GM19035 (cell line): ENCODE data around the gene CD300E.
"Not testable (repeated sequence)": the region's sequence is repeated elsewhere in the genome, so short reads cannot be mapped to it uniquely, and the experiment has no call there.

ENCODE experiments used
- ATAC-seq: cut with Tn5 transposase; IDR thresholded peaks from one replicate; pipeline ENCODE4 v1.9.1; 2021; ENCODE audit not compliant: unreplicated experiment

The CD300E gene

DNA sequence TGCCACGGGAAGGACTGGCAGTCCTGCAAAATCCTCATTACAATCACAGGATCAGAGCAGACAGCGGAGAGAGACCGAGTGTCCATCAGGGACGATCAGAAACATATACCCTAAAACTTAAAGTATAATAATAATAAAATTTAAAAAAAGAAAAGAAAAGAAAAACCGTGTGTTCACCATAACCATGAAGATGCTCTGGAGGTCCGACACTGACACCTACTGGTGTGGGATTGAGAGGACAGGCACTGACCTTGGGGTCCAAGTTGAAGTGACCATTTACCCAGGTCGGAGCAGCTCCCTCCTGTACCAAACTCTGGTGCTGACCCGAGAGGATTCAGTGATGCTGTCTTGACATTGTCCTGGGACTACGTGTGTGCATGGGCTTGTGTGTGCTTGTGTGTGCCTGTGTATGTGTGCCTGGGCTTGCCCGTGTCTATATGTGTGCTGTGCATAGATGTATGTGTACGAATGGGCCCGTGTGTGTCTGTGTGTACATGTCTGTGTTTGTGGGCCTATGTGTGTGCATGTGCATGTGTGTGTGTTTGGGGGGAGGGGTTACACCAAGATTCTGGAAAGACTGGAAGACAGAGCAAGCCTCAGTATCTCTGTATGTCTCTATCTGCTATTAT, 21.5 kb downstream of the CD300E start:
- no peak for ATAC-seq

DNA sequence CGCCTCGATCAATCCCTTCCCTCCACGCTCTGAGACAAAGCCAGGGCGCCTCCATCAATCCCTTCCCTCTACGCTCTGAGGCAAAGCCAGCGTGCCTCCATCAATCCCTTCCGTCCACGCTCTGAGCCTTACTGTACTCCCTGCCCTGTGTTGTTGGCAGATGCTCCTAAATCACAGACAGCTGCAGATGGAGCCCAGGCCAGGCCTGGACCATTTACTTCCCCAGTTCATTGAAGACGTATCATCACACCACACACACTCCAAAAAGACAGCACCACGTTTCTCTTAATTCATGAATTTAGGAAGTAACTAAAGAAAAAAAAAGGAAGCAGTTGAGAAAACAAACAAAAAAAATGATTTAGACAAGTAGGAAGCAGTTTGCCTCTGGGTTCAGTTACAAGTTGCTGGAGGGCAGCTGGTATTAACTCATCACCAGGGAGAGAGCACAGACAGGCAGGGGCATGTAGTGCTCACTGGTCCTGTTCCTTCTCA, 24.0 kb downstream of the CD300E start:
- ATAC-seq = no peak

DNA sequence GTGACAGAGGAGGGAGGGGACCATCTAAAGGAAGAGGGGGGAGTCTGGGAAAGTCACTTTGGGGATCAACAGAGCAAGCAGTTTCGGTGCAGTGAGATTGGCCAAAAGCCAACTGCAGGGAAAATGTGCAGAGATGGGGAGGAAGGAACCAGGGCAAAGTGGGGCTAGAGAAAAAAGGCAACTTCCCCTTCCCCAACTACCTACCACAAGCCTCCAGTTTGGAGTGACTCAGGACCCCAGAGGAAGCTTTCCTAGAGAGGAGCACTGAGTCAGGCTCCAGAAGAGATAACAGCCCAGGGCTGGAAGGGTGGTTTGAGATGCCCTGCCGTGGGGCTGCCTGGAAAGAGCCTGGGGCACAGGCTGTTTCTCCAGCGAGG, 24.5 kb downstream of the CD300E start:
- no peak for ATAC-seq

DNA sequence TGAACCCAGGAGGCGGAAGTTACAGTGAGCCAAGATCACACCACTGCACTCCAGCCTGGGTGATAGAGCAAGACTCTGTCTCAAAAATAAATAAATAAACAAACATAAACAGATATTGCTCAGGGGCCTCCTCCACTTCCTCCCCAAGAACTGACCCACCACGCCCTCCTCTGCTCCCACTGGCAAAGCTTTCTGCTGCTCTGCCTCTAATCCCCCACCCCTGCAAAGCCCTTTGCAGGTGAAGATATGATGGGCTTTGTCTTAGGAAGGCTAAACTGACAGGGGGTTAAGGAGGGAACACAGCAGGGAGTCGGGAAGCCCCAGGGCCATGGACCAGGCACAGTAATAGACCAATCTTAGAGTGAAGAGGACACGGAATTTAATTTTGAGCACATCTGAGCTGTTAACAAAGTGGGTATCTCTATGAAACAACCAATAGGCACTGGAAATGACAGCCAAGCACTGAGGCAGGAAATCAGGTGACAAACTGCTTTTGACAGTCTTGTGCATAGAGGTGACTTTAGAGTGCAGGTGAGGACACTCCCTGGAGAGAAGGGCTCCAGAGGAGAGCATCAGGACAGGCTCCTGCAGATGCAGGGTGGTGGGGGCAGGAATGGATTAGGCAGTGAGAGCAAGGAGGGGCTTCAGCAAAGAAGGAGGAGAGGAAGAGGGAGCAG, 25.1 kb downstream of the CD300E start:
- no peak for ATAC-seq

DNA sequence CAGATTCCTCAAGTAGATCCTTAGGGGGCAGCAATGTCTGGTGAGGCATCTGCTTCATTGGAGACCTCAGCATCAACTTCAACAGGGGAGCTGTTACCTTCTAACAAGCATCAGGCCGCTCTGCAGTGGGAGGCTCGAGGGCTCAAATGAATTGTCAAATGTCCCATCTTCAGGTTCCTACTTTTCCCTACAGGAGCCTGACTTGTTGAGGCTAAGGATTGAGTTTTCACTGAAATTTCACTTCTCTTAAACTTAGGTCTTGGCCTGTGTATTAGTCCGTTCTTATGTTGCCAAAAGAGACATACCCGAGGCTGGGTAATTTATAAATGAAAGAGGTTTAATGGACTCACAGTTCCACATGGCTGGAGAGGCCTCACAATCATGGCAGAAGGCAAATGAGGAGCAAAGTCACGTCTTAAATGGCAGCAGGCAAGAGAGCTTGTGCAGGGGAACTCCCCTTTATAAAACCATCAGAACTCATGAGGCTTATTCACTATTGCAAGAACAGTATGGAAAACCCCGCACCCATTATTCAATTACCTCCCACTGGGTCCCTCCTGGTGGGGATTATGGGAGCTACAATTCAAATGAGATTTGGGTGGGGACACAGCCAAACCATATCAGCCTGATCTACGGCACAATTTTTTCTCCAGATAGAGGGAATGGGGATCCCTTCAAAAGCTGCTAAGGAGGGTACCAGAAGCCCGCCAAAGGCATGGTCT, 26.3 kb downstream of the CD300E start:
- no peak for ATAC-seq

DNA sequence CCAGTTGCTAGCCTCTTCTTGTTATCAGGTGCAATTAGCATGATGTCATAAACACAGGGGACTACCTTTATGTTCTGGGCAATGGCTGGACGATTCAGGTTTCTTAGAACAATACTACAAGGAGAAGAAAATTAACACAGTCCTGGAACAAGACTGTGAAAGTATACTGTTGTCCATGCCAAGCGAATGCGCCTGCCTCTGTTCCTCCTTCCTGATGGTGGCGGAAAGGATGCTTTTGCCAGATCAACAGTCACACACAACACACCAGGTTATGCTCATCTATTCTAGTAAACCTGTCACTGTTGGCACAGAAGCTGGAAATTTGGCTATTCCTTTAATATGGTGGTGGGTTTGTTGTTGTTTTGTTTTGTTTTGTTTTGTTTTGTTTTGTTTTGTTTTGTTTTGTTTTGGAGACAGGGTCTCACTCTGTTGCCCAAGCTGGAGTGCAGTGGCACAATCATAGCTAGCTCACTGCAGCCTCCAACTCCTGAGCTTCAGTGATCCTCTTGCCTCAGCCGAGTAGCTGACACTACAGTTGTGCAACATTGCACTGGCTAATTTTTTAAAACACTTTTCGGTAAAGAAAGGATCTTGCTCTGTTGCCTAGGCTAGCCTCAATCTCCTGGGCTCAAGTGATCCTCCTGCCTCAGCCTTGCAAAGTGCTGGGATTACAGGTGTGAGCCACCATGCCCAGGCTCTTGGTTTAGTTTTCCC, 28.3 kb downstream of the CD300E start:
- ATAC-seq = no peak

DNA sequence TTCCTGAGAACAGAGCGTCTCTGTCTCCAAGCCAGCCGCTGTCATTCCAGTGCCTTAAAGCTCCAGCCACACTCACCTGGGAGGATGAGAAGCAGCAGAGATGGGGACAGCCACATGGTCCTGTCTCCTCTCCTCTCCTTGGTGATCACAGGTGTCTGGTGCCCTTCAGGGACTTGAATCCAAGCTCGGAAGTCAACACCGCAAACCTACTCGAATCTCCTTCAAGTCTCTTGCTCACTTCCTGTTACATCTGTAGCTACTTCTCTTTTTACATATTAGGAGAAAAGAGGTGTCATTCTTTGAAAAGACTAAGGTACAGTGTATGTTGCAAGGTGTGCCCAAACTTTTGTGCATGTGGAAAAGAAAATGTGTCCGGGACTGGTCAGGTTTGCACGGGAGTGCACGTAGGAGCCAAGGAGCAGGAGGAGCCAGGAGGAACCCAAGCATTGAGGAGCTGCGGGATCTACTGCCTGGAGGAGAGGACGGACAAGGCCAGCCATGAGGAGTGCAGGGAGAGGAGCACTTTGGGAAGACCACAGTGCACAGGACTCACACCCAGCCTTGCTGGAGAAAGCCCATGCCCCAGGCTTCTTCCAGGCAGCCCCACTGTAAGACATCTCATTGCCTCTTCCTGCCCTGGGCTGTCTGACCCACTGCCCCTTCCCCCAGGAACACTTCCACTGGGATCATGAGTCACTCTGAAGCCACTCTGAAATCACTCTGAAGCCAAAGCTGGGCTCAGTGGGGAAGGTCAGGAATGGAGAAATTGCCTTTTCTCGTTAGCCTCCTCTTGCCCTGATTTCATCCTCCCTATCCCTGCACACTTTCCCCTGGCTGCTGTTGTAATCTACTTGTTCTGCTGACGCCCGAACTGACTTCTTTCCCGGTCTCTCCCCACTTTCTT, 31.2 kb downstream of the CD300E start, which contains the start of gene CD300LD:
Gene CD300LD (minus strand): TSS at position 197 of the 904 bp plus-strand sequence. CDS start 81 bp downstream, at position 116.
- no peak for ATAC-seq

DNA sequence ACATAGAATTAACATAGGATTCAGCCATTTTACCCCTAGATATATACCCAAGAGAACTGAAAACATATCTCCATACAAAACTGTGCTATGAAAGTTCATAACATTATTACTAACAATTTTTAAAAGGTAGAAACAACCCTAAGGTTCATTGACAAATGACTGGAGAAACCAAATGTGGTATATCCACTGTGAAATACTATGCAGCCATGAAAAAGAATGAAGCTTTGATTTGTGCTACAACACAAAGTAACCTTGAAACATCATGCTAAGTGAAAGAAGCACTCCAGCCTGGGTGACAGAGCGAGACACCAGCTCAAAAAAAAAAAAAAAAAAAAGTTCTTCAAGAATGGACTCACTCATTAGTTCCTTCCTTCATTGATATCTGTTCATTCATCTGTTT, 32.0 kb downstream of the CD300E start:
- no peak for ATAC-seq

DNA sequence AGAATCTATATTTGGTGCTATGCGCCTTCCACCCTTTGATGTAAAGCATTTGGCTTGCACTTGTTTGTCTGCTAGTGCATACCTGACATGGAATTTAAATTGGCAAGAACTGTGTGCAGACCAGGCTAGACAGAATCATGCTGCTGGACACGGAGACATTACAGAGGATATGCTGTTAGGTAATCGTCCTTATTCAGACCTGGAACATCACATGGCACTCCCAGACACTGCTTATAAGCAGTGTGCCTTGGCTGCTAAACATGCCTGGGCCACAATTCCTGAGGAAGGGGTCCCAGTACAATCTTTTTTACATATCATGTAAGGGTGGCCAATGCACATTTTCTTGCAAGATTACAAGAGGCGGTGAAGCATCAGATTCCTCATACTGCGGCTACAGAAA, 37.8 kb downstream of the CD300E start:
- ATAC-seq = no peak

DNA sequence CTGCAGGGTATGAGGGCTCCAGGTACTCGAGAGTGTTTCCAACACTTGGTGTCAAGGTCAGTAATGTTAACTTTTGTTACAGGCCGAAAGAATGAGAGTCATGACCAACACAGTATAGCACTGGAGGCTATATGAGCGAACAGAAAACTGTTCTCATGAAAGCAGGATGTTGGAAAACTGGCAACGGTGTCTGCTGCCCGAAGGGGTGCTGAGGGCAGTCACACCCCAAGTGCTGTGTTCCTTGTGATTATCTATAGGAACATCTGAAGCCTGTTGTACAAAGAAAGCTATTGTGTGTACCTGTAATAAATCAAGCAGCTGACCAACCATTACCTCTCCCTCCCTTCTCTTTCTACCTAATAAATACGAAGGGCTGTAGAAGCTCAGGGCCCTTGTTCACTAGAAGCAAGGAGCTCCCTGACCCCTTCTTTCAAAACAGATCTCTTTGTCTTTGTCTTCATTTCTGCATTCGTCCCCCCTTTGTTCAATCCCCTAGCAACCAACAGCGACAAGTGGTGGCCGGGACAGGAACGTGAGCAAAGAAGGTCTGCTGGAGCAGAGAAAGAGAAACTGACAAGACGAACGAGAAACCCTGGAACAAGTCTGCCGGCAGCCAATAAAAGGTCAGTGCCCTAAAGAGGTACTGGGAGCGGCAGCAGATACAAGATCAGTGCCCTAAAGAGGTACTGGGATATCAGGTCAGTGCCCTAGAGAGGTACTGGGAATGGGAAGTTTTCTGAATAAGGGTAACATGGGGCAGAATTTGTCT, 39.1 kb downstream of the CD300E start:
- no peak for ATAC-seq

DNA sequence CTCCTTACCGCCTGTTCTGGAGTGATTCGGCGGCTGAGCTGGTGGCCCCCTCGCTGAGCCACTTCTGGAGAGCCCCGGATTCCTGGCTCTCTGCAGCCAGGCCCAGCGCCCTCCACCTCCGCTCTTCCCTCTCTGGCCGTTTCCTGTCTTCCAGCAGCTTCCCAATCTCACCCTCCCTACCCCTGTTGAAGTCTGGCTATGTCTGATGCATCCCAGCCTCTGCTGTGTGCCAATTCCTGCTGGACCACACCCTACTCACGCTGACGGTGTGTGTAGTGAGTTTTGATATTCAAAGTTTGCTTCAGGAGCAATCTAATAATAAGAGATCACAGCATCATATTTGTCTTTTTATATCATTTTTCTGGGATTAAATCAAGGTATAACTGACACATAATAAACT, 40.9 kb downstream of the CD300E start:
- ATAC-seq = no peak

DNA sequence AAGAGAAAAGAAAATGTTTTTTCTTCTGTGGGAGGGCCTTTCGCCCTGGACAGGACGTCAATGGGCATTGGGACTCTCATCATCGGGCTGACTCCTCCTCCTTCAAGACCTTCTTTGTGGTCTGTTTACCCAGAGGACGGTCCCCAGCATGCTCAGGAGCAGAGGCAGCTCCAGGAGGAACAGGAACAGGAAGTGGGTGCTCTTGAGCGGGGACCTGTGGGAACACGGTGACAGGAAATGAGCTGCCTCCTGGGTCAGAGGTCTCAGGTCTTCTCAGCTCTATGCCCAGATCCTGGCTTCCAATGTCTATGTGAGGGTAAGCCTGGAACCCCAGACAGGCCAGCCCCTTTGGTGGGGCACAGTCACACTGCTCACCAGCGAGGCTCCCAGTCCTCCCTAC, 43.6 kb downstream of the CD300E start:
- no peak for ATAC-seq

DNA sequence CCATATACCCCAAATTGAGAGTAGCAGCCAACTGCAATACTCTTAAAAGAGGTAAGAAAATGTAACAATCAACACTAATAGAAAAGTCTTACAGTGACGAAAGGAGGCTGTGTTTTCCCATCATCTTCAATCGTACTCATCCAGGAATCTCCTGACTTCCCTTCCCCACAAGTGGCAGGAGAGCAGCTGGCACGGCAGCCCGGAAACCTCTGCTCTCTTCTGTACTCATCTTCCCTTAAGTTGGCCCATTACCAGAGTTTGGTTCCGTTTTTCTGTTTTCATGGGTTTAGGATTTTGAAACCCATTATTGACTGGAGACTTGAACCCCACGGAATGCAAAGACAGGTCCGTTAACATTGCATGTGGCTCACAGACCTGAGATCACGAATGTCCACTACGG, 44.6 kb downstream of the CD300E start:
- ATAC-seq = no peak

DNA sequence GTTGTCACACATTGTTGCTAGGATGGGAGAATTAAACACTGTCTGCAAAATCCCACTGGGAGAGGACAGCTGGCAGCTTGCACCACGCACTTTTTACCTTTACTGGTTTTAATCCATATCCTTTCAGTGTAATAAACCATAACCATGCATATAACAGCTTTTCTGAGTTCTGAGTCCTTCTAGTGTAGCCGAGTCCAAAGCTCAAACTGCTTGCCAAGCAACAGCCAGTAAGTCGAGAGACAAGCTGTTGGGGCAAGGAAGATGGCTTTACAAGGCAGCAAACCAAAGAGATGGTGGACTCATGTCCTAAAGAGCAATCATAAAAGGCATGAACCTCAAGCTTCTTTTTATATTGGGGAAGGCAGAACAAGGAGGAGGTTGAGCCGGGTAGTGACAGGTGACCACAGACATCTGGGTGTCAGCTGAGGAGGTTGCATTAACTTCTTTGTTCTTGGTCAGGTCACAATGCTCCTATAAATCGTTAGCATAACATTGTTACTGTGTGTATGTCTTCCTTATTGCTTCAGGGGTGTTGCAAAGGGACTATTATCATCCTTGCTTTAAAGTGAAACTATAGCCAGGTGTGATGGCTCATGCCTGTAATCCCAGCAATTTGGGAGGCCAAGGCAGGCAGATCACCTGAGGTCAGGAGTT, 48.9 kb downstream of the CD300E start:
- no peak for ATAC-seq

DNA sequence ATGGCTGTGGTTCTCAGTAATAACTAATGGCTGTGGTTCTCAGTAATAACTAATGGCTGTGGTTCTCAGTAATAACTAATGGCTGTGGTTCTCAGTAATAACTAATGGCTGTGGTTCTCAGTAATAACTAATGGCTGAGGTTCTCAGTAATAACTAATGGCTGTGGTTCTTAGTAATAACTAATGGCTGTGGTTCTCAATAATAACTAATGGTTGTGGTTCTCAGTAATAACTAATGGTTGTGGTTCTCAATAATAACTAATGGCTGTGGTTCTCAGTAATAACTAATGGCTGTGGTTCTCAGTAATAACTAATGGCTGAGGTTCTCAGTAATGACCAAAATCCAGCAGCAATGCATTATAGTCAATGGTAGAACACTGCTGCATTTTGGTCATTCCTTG, 49.9 kb downstream of the CD300E start:
- ATAC-seq = not testable (repeated sequence)

DNA sequence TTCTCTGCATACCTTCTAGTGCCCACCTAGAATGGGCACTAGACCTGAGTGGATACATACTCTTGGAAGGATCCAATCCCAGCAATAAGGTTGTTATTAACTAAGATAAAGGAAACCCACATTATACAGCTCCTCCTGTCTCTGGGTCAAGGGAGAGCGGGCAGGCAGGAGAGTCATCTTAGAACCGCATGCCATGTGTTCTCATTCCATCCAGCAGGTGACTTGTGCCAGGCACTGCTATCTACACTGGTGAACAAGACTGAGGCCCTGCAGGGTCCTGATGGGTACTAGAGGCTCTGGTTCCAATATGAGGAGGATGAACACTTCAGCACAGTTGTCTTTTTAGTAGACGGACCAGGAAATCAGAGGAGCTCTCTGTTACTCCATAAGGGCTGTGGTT, 50.4 kb downstream of the CD300E start:
- no peak for ATAC-seq

DNA sequence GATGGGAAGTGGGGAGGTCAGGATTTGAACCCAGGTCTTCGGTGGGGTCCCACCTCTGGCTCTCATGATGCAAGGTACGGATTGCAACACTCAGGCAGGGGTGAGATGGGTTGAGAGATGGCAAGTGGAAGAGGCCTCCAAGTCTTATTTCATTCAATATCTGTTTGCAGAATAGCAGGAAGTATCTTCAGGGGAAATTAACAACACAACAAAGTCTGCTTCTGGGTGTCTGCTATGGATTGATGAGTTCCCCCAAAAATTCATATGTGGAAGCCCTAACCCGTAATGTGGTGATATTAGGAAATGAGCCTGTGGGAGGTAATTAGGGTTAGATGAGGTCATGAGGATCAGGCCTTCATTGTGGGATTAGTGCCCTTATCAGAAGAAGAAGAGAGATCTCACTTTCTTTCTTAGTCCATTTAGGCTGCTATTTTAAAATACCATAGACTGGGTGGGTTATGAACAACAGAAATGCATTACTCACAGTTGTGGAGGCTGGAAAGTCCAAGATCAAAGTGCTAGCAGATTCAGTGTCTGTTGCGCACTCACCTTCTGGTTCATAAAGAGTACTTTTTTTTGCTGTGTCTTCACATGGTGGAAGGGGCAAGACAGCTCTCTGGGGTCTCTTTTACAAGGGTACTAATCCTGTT, 51.8 kb downstream of the CD300E start:
- no peak for ATAC-seq
